ENCODE data around the gene WDR88.
"Not testable (repeated sequence)": the region's sequence is repeated elsewhere in the genome, so short reads cannot be mapped to it uniquely, and the experiment has no call there.

The WDR88 gene

DNA sequence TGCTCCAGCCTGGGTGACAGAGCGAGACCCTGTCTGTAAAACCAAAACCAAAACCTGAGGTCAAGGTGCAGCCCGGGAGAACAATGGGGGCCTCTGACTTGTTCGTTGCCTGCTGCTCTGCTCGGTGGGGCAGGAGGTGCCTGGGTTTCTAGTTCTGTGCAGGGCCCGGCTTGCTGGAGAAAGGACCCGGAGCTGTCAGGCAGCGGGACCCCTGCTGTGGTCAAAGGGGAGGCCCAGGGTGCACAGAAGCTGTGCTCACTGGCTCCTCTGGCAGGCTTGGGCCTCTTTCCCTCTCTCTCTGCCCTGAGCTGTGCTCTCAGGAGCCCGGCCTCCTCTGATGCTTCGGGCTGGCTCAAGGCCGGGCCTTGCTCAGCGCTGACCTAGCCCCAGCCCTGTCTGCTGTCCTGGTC is 65.7 kb downstream of the WDR88 start:
- no peak for DNase-seq (ENCODE audit: low spot score)

DNA sequence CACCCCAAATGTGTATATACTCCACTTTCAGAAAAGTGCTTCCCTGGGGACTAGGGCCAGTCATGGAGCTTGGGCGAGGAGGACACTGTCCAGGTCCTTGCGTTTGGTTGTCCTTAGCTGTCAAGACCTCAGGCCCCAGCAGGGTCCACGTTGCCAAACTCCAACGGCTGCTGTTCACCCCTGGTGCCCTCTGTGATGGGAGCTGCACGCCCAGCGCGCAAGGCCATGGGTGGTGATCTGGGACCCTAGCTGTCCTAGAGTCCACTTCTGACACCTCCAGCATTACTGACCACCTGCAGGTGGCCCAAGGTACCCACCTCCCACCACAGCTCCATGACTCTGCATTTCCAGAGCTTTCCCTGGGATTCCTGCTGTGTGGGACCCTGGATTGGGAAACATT is 66.3 kb downstream of the WDR88 start:
- no peak for DNase-seq (ENCODE audit: low spot score)

DNA sequence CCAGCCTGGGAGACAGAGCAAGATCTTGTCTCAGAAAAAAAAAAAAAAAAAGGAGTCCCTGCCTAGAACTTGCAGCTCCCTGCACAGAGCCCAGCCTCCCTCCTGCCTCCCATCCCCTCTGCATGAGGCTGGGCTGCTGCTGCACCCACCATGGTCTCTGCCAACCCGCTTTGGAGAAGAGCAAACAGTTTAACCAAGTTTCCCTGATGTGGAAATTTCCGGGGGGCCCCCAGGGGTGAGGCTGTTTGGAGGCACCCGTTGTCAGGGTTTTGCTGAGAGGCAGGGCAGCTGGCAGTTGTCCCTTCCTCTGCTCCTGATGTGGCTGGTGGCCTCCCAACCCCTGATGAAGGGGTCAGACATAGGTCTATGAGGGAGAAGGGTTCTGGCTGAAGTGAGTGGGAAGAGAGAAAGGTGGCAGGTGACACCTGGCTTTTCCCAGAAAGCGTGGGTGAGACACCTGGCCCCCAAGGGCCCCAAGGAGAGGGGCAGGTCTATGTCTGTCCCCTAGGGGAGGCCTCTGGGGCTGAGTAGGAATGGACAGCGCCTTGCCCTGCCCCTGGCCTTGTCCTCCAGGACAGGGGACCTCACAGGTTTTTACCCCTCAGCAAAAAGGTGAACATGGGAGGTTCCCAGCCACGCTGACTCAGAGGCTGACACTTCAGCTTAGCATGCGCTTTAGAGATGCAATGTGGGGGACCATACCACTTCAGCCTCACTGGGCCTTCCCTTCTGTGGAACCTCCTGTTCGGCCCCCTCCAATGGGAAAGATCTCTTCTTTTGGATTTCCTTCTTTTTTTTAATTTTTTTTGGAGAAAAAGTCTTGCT is 67.7 kb downstream of the WDR88 start:
- DNase-seq (ENCODE audit: low spot score), result no peak

DNA sequence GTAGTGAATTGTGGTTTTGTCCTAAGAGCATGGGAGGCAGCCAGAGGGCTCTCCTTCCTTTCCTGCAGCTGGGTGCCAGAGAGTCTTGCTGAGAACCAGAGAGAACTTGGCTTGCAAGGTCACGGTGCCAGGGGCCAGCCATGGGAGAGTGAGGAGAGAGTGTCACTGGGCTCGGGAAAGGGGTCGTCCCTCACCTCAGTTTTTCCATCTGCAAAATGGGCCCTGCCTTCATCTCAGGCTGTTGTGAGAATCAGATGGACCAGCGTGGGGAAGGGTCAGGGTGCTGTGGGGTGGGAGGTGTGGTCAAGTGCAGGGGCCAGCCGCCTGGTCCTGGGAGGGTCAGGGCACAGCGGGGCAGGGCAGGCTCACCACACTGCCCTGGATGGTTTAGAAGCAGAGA is 69.6 kb downstream of the WDR88 start:
- DNase-seq (ENCODE audit: low spot score), result no peak

DNA sequence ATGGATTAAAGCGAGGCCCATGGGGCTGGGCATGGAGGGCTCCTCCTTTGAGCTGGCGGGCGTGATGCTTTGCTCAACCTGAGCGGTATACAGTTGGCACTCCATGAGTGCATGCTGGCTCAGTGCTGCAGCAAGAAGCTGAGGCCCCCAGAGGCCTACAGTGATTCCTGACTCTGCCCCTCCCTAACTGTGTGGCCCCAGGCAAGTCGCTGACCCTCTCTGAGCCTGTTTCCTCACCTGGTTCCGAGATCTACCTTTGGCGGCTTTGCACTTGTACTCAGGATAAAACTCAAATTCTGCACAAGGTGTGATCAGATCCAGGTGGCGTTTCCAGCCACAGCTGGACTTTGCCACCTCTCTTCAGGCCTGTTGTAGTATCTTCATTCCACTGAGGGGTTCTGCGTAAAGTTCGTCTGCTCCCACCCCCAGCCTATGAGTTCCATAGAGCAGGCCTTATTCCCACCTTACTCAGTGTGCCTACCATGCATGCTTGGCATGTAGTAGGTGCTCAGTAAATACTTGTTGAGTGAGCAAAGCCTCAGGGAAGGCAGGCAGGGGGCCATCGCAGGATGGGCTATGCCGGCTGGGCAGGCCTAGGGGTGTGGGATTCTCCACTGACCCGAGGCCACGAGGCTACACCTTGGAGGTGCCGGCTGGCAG is 70.1 kb downstream of the WDR88 start:
- no peak for DNase-seq (ENCODE audit: low spot score)

DNA sequence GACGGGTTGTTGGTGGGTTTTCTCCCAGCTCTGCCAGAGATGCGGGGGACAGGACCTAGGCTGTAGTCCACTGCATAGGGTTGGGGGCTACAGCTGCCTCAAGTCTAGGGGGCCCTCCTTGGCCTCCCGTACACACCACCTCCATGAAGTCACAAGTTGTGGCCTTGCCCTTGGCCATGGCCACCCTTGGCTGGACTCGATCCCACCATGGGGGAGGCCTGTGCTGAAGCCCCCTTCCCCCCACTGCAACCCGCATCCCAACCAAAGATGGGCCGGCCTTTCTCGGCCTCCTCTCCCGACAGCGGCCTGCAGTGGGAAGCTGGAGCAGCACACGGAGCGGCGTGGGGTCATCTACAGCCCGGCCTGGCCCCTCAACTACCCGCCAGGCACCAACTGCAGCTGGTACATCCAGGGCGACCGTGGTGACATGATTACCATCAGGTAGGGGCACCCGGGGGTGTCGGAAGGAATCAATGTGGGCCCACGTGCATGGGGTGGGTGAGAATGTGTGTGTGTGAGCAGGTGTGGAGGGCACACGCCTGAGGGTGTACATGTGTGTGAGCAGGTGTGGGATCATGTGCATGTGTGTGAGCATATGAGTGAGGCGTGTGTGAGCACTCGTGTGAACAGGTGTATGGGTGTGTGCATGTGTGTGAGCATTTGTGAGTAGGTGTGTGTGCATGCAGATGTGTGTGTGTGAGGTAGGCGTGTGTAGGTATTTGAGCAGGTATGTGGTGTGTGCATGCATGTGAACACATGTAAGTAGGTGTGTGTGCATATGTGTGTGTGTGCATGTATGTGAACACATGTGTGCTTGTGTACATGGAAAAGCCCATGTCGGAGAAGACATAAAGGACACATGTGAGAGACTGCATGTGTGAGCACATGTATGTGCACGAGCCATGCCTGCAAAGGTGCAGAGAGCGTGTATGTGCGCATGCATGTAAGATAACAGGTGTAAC is 70.9 kb downstream of the WDR88 start:
- no peak for DNase-seq (ENCODE audit: low spot score)

DNA sequence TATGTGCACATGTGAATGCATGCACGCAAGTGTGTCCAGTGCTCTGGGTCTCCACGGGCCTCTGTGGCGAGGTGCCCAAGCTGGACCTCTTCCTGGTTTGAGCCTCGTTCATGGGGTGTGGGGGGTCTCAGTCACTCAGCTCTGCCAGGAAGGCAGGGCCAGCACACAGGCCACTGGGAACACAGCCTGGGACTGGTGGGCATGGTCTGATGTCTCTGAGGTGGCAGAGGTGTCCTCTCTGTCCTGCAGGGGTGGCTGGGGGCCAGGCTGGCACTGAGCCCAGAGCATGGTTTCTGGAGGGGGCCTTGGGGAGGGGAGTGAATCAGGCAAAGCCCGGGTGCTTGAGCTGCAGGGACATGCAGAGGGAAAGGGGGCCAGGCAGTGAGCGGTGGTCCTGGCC is 71.6 kb downstream of the WDR88 start:
- no peak for DNase-seq (ENCODE audit: low spot score)

DNA sequence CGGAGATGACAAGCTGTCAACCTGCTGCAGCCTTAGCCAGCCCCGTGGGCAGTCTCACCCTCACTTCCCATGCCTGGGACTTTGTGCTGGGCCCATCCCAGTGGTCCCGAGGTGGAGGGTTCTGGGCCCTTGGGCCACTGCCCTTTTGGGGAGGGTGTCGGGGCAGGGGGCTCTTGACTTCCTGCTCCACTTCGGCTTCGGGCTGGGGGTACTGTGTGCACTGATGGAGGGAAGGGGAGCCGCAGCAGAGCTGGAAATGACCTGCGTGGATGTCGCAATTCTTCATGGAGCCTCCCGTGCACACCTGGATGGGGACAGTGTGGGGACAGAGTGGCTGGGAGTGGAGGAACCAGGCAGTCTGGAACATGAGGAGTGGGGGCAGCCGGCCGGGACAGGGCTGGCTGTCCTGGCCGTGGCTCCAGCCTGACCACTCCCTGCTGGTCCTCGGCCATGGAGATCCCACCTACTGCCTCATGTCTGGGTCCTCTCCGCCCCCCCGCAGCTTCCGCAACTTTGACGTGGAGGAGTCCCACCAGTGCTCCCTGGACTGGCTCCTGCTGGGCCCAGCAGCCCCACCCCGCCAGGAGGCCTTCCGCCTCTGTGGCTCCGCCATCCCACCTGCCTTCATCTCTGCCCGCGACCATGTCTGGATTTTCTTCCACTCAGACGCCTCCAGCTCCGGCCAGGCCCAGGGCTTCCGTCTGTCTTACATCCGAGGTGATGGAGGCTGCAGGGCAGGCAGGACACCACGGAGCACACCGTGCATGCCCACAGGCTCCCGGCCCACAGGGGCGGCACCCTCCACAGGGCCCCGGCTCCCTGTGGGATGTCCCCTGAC is 72.4 kb downstream of the WDR88 start:
- no peak for DNase-seq (ENCODE audit: low spot score)

DNA sequence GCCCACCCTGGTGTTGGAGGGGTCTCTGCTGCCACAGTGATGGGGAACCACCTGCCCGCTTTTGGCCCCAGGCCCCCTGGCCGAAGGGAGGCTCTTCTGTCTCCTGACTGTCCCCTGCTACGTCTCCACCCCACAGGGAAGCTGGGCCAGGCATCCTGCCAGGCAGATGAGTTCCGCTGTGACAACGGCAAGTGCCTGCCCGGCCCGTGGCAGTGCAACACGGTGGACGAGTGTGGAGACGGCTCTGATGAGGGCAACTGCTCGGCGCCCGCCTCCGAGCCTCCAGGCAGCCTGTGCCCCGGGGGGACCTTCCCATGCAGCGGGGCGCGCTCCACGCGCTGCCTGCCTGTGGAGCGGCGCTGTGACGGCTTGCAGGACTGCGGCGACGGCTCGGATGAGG is 73.2 kb downstream of the WDR88 start:
- DNase-seq (ENCODE audit: low spot score), result no peak

DNA sequence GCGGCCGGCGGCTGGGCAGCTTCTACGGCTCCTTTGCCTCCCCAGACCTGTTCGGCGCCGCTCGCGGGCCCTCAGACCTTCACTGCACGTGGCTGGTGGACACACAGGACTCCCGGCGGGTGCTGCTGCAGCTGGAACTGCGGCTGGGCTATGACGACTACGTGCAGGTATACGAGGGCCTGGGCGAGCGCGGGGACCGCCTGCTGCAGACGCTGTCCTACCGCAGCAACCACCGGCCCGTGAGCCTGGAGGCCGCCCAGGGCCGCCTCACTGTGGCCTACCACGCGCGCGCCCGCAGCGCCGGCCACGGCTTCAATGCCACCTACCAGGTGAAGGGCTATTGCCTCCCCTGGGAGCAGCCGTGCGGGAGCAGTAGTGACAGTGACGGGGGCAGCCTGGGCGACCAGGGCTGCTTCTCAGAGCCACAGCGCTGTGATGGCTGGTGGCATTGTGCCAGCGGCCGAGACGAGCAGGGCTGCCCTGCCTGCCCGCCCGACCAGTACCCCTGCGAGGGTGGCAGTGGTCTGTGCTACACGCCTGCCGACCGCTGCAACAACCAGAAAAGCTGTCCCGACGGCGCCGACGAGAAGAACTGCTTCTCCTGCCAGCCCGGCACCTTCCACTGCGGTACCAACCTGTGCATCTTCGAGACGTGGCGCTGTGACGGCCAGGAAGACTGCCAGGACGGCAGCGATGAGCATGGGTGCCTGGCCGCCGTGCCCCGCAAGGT is 73.8 kb downstream of the WDR88 start:
- no peak for DNase-seq (ENCODE audit: low spot score)

DNA sequence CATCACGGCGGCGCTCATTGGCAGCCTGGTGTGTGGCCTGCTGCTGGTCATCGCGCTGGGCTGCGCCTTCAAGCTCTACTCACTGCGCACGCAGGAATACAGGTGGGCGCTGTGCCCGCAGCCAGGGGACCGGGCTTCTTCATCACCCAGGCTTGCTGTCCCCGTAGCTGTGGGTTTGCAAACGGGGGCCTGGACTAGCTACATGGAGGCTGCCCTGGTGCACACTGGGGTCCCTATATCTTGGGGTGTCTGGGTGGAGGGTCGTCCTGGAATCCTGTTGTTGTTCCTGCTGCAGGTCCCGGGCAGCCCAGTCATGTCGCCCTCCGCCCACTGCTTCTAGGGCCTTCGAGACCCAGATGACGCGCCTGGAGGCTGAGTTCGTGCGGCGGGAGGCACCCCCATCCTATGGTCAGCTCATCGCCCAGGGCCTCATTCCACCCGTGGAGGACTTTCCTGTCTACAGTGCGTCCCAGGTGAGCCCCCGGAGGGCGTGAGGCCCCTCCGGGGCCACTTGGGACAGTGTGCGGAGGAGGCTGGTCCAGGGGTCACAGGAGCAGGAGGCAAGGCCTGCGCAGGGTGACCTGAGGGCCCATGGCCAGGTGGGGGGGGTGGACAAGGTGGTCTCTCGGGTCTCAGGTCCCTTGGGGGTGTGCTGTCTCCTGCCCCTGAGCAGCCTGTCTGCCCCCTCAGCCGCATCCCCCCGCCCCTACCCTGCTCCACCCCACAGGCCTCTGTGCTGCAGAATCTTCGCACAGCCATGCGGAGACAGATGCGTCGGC is 74.5 kb downstream of the WDR88 start:
- DNase-seq (ENCODE audit: low spot score), result no peak

DNA sequence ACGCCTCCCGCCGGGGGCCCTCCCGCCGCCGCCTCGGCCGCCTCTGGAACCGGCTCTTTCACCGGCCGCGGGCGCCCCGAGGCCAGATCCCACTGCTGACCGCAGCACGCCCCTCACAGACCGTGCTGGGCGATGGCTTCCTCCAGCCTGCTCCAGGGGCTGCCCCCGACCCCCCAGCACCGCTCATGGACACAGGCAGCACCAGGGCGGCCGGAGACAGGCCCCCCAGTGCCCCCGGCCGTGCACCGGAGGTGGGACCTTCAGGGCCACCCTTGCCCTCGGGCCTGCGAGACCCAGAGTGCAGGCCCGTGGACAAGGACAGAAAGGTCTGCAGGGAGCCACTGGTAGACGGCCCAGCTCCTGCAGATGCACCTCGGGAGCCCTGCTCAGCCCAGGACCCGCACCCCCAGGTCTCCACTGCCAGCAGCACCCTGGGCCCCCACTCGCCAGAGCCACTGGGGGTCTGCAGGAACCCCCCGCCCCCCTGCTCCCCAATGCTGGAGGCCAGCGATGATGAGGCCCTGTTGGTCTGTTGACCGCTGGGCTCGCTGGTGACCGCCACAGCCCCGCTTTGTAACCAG is 75.2 kb downstream of the WDR88 start:
- no peak for DNase-seq (ENCODE audit: low spot score)

DNA sequence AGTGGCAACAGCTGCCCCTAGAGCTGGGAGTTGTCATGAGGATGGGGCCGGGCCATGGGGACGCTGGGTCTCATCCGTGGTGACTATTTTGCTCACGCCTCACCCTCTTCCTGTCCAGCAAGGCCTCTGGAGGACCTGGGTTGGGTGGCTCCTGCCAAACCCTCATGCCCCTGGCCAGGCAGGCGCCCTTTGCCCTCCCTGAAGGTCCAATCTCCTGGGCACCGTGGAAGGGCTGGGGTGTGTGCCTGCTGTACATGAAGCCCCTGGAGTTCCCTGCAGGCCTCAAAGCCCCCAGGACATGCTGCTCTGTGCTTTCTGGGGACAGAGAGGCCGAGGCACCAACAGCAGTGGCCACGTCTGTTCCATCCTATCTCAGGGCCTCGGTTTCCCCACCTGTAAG is 76.0 kb downstream of the WDR88 start:
- no peak for DNase-seq (ENCODE audit: low spot score)

DNA sequence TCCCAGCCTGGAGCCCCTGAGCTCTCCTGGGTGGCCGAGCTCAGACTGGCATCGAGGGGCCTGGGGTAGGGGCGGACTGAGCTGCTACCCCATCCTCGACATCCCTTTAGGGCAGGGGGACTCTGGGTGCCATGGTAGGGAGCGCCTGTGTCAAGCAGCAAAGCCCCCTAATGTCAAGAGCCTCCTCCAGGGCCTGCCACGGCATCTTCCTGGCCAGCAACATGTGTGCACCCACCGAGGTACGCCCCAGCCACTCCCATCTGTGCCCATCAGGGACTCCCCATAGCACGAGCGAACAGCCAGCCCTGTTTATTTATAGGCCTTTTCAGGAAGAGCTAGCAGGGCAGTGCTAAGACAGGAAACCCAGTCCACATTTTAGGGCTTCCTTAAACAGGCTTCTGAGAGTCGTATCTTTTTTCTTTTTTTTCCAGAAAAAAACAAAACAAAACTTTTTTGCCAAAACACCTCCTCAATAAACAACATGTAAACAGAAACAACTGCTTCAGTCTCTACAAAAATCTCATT is 76.5 kb downstream of the WDR88 start:
- DNase-seq (ENCODE audit: low spot score), result no peak

DNA sequence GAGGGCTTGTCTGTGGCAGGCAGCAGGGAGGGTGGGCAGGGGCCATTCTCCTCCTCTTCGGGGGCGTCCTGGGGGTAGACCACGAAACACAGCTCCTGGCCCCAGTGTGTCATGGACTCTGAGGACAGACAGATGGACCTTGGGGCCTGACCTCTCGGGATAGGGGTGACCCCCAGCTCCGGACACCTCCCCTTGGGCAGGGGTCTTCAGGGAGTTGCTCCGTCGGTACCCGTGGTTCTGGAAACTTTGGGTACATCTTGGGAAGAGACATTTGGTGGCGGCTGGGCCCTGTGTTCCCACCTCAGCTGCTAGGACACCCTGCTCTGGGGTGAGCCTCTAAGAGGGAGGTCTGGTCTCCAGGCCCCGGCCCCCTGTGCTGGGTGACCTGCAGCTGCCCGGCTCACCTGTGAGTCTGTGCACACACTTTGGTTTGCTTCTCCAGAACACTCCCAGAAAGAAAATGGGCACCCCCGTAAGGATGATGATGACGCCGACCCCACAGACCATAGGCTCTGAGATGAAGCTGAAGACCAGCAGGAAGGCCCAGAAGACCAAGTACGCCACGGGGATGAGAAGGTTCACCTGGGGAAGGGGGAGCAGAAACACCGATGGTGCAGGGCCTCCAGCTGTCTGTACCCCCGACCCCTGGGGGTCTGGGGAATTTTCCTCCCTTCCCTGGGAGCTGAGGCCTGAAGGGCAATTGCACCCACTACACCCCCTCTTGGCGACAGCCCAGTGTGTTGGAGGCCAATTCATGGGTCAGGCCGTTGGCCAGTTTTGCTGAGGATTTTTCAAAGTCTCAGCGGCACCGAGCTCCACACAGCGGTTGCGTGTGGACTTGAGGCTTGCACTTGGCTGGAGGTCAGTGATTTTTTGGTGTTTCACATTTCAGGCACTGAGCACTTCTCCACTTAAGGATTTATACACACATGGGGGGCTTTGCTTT is 77.3 kb downstream of the WDR88 start:
- DNase-seq (ENCODE audit: low spot score), result no peak

DNA sequence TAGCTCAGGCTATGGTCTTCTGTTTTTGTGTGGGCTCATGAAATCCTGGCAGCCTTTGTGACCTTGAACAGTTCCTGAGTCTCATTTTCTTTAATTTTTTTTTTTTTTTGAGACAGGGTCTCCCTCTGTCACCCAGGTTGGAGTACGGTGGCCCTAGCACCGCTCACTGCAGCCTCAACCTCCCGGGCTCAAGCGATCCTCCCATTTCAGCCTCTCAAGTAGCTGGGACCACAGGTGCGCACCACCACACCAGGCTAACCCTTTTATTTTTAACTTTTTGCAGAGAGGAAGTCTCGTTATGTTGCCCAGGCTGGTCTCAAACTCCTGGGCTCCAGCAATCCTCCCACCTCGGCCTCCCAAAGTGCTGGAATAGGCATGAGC is 77.9 kb downstream of the WDR88 start:
- not testable (repeated sequence) for DNase-seq (ENCODE audit: low spot score)

DNA sequence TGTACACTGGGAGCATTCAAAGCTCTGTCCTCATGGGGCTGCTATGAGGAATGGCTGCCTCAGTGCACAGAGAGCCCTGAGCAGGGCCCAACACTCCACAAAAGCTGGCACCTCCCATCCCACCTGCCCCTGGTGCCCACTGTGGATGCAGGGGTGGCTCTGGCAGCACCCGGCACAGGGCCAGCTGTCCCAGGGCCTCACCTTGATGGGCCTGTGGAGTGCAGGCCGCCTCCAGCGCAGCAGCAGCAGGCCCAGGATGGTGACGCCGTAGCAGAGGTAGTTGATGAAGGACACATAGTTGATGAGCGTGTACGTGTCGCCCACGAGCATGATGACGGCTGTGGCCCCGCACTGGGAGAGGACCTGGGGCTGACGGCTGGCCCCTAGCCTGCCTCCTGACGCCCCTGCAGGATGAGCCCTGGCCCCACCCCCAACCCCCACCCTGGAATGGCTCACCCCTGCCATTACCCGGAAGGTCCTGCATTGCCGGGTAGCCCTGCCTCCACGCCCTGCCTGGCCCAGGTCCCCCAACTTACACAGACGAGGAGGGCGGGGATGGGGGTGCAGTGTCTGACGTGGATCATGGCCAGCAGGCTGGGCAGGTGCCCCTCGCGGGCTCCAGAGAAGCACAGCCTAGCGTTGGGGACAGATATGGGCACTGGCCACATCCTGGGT is 78.5 kb downstream of the WDR88 start:
- DNase-seq (ENCODE audit: low spot score), result no peak
